Caco-2 (cell line): ENCODE data around the gene MISP. TPM values are rescaled to one million over a fixed set of nuclear protein-coding genes. Genes with fewer than 3 reads are reported as not detected.
A peak's percentile ranks its signal among the peaks of the same experiment; 100 is the strongest.

Source experiments
- BruUV-seq: library from RNA; stranded (reverse); fragments of 400-500 nt; replicated peaks from 2 replicates; lab custom pipeline; 2021; lab: Mats Ljungman, UMichigan
- CTCF ChIA-PET: fragments of 300-600 bp; sonication (Branson Sonifier 250); formaldehyde crosslinking; loops from one replicate; lab custom pipeline; 2022; ENCODE audit warnings: antibody characterized with exemption; lab: Charles Lee
- POLR2A ChIA-PET: fragments of 300-600 bp; sonication (Branson Sonifier 250); formaldehyde crosslinking; loops from one replicate; lab custom pipeline; 2022; ENCODE audit warnings: antibody characterized with exemption; lab: Charles Lee
- DNase-seq, 2 experiments: peaks; one replicate each; pipeline versions ENCODE4 v3.0.0 to v3.0.0-alpha.2; 2020 to 2022
- H3K27me3 ChIP-seq: replicated peaks from 2 replicates; pipeline ENCODE4 v1.6.0; 2011; ENCODE audit warnings: low read length; ENCODE audit not compliant: control insufficient read depth, insufficient read depth
- H3K36me3 ChIP-seq: 2 replicates; pipeline ENCODE4 v1.5.1; 2011; ENCODE audit warnings: low read length; ENCODE audit not compliant: control insufficient read depth, insufficient read depth
- H3K4me1 ChIP-seq: fragments of 250-450 bp; sonication (Bioruptor Pico); 2 replicates; pipeline ENCODE4 v1.5.1; 2020; ENCODE audit warnings: mild to moderate bottlenecking
- H3K4me3 ChIP-seq: 2 replicates; pipeline ENCODE4 v1.5.1; 2011; ENCODE audit warnings: low read depth, mild to moderate bottlenecking, control low read depth, low read length
- H3K9me3 ChIP-seq: fragments of 250-450 bp; sonication (Bioruptor Pico); 2 replicates; pipeline ENCODE4 v1.5.1; 2020; ENCODE audit warnings: mild to moderate bottlenecking, moderate library complexity
- H3K27ac Mint-ChIP-seq: one replicate; pipeline ENCODE4 v1.8.0; 2022; ENCODE audit warnings: mixed read lengths; ENCODE audit not compliant: unreplicated experiment
- H3K27me3 Mint-ChIP-seq: one replicate; pipeline ENCODE4 v1.8.0; 2022; ENCODE audit warnings: mixed read lengths; ENCODE audit not compliant: insufficient read depth, unreplicated experiment
- H3K36me3 Mint-ChIP-seq: one replicate; pipeline ENCODE4 v1.8.0; 2022; ENCODE audit warnings: mild to moderate bottlenecking, mixed read lengths; ENCODE audit not compliant: insufficient read depth, unreplicated experiment
- H3K4me1 Mint-ChIP-seq: one replicate; pipeline ENCODE4 v1.8.0; 2022; ENCODE audit warnings: low read depth, mixed read lengths; ENCODE audit not compliant: unreplicated experiment
- H3K4me3 Mint-ChIP-seq: one replicate; pipeline ENCODE4 v1.8.0; 2022; ENCODE audit warnings: mild to moderate bottlenecking, moderate library complexity, mixed read lengths; ENCODE audit not compliant: unreplicated experiment
- H3K9me3 Mint-ChIP-seq: one replicate; pipeline ENCODE4 v1.8.0; 2022; ENCODE audit warnings: mixed read lengths; ENCODE audit not compliant: unreplicated experiment
- intact Hi-C: fragments of 100-400 bp; cut with micrococcal nuclease; formaldehyde crosslinking; loops from one replicate; pipeline ENCODE4 v1.10.0; 2022; ENCODE audit not compliant: unreplicated experiment
- total RNA-seq: library from RNA; stranded (reverse); gene quantifications from 2 replicates; pipeline ENCODE4 v1.2.3, GENCODE V29; 2022
- TF ChIP-seq, protein P1 (sequence below), 2 experiments: fragments of 200-600 bp in 1 of 2; IDR thresholded peaks; 1 replicate in 1 of 2; 2 replicates in 1 of 2; pipeline versions ENCODE4 v1.5.1 to v1.8.0; 2011 to 2022; ENCODE audit warnings: antibody characterized with exemption in 1 of 2, control low read depth in 1 of 2, inconsistent platforms in 1 of 2, low read depth in 1 of 2, low read length in 1 of 2, mild to moderate bottlenecking in 1 of 2, moderate library complexity in 1 of 2; ENCODE audit not compliant: insufficient read depth in 1 of 2, severe bottlenecking in 1 of 2, unreplicated experiment in 1 of 2

Gene MISP
- total RNA-seq, 1 experiment from 2014 or later = 27.8 TPM

DNA sequence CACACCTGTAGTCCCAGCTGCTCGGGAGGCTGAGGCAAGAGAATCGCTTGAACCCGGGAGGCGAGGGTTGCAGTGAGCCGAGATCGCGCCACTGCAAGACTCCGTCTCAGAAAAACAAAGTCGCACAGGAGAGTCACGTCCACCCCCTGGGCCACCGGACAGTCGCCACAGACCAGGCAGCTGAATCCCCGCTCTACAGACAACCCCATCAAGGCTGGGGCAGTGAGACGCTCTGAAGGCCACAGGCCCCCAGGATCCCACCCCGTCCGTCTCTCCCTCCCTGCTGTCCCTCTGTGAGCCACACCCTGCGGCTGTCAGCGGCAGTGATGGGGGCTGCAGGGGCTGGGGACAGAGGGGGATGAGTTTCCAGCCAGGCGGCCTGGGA lies 30.9 kb downstream of the MISP start:
- H3K4me3 ChIP-seq = peak overlapping the region; percentile 42
- peaks cover 6% of the 10 kb centered on the region for H3K4me1 Mint-ChIP-seq
- H3K27ac Mint-ChIP-seq = peak overlapping the region; percentile 91
- no peak for DNase-seq
- peaks cover 62% of the 10 kb centered on the region for H3K36me3 Mint-ChIP-seq
- peaks cover 12% of the 10 kb centered on the region for H3K4me1 ChIP-seq
- ChIA-PET POLR2A (interaction anchor here (0.6 to 1.5 kb wide), 4 partner anchors 10 to 487 kb away, joined by 3 to 7 read pairs (median 6); partner anchors contain the start of gene CIRBP), CTCF (no interaction called here)
- no peaks in the 10 kb centered on the region for H3K27me3 Mint-ChIP-seq
- H3K4me3 Mint-ChIP-seq = peak overlapping the region; percentile 94
- TF ChIP-seq, protein P1, sequence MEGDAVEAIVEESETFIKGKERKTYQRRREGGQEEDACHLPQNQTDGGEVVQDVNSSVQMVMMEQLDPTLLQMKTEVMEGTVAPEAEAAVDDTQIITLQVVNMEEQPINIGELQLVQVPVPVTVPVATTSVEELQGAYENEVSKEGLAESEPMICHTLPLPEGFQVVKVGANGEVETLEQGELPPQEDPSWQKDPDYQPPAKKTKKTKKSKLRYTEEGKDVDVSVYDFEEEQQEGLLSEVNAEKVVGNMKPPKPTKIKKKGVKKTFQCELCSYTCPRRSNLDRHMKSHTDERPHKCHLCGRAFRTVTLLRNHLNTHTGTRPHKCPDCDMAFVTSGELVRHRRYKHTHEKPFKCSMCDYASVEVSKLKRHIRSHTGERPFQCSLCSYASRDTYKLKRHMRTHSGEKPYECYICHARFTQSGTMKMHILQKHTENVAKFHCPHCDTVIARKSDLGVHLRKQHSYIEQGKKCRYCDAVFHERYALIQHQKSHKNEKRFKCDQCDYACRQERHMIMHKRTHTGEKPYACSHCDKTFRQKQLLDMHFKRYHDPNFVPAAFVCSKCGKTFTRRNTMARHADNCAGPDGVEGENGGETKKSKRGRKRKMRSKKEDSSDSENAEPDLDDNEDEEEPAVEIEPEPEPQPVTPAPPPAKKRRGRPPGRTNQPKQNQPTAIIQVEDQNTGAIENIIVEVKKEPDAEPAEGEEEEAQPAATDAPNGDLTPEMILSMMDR (IDR thresholded peaks at IDR 0.05; ENCODE audit: insufficient read depth in 1 of 2, low read depth in 1 of 2, low read length in 1 of 2, severe bottlenecking in 1 of 2, unreplicated experiment in 1 of 2) = no peak
- H3K27me3 ChIP-seq = no peaks in the 10 kb centered on the region
- intact Hi-C loops = no loop called here
- no peaks in the 10 kb centered on the region for H3K9me3 ChIP-seq
- BruUV-seq = no TSS peak
- no peaks in the 10 kb centered on the region for H3K36me3 ChIP-seq
- no peaks in the 10 kb centered on the region for H3K9me3 Mint-ChIP-seq

DNA sequence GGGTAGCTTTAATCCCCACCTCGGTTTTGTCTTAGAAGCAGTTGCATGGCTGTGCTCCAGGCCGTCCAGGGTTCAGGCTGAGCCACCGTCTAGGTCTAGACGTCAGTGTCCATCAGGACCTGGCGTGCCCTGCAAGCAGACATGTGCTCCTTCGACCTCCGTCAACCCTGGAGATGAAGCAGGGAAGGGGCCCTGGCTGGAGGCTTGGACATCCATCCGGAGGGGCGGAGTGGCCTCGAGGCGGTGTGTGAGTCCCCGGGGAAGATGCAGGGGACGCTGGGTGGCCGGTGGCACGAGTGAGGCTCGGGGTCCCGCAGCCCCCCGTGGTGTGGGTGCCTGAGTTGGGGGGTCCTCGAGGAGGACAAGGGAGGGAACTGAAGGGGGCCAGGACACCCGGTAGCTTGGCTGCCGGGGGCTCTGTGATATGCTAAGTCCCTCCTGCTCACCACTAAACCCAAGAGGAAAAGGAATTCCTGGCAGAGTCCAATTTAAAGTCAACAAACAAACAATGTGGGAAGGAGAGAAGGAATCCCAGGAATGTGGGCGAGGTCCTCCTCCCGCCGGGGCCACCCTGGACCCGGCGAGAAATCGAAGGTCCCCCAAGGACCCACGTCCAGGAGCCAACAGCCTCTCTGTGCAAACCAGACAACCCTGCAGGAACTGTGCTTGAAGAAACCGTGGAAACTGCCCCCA lies 31.4 kb downstream of the MISP start:
- ChIA-PET CTCF (no interaction called here), POLR2A (interaction anchor here (0.6 to 1.5 kb wide), 5 partner anchors 10 to 487 kb away, joined by 3 to 7 read pairs (median 6); partner anchors contain the start of gene CIRBP)
- TF ChIP-seq, protein P1 (IDR thresholded peaks at IDR 0.05; ENCODE audit: insufficient read depth in 1 of 2, low read depth in 1 of 2, low read length in 1 of 2, severe bottlenecking in 1 of 2, unreplicated experiment in 1 of 2) = no peak
- H3K27me3 Mint-ChIP-seq = no peaks in the 10 kb centered on the region
- H3K4me1 Mint-ChIP-seq = peaks cover 6% of the 10 kb centered on the region
- H3K27ac Mint-ChIP-seq = peak overlapping the region; percentile 91
- Histone ChIP-seq H3K9me3 (no peaks in the 10 kb centered on the region), H3K36me3 (no peaks in the 10 kb centered on the region), H3K4me3 (peak overlapping the region; percentile 42), H3K4me1 (peaks cover 12% of the 10 kb centered on the region), H3K27me3 (no peaks in the 10 kb centered on the region)
- H3K36me3 Mint-ChIP-seq = peaks cover 66% of the 10 kb centered on the region
- no peaks in the 10 kb centered on the region for H3K9me3 Mint-ChIP-seq
- DNase-seq = peak; percentile 83 to 87
- intact Hi-C loops = no loop called here
- TSS peak; percentile 83 for BruUV-seq
- H3K4me3 Mint-ChIP-seq = peak overlapping the region; percentile 94

DNA sequence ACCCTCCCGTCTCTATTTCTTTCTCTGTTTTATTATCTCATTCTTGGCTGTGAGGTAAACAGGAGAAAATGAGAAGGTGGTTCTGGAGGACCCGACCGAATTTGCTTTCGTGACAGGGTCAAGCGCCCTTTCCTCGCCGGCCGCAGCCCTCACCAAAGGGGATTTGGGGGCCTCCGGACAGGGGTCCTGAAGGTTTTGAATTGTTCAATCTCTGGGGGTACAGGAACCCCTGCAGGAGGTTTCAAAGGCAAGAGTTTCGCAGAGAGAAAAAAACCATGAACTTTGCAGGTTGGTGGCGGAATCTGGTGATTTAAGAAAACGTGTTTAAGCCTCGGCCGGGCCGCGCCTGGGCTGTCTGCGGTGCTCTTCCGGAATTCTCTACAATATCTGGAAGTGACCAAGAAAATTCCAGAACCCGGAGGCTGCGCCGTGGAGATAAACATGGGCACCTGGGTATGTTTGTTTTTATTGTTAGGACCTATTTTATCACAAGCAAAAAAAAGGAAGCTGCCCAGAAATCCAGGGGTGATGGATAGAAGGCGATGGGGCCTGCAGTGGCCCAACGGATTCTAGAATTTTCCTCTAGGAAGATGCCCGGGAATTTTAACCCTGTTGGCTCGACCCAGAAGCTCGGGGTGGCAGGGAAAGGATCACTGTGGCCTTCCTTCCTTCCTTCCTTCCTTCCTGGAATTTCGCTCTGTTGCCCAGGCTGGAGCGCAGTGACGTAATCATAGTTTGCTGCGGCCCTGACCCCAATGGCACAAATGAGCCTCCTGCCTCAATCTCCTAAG lies 32.2 kb downstream of the MISP start:
- Mint-ChIP-seq H3K4me3 (peak overlapping the region; percentile 94), H3K9me3 (no peaks in the 10 kb centered on the region), H3K4me1 (peaks cover 6% of the 10 kb centered on the region), H3K27me3 (no peaks in the 10 kb centered on the region), H3K27ac (peak overlapping the region; percentile 91), H3K36me3 (peaks cover 74% of the 10 kb centered on the region)
- H3K36me3 ChIP-seq = no peaks in the 10 kb centered on the region
- H3K9me3 ChIP-seq = no peaks in the 10 kb centered on the region
- H3K27me3 ChIP-seq = no peaks in the 10 kb centered on the region
- peaks cover 12% of the 10 kb centered on the region for H3K4me1 ChIP-seq
- TSS peak; percentile 92 for BruUV-seq
- ChIA-PET CTCF (no interaction called here), POLR2A (interaction anchor here (0.5 to 1.5 kb wide), 3 partner anchors 9 to 60 kb away, joined by 4 to 7 read pairs (median 6); no protein-coding TSS in a partner anchor)
- TF ChIP-seq, protein P1 (IDR thresholded peaks at IDR 0.05; ENCODE audit: insufficient read depth in 1 of 2, low read depth in 1 of 2, low read length in 1 of 2, severe bottlenecking in 1 of 2, unreplicated experiment in 1 of 2) = no peak
- DNase-seq = no peak
- intact Hi-C loops = no loop called here
- H3K4me3 ChIP-seq = peak overlapping the region; percentile 42
